GM12892 (cell line): Measurements from ENCODE around the gene CAMK2D.

Experiments
- DNase-seq: peaks from one replicate; pipeline ENCODE4 v3.0.0; 2011; ENCODE audit not compliant: insufficient read length
- FAIRE-seq: peaks from 2 replicates; lab custom pipeline; 2011; peaks lifted over from hg19 to GRCh38; lab: Jason Lieb, UNC
- POLR2A ChIP-seq: IDR thresholded peaks from 2 replicates; pipeline ENCODE4 v1.6.1; 2011; ENCODE audit warnings: low read depth, low read length, control low read depth
- POLR2AphosphoS5 ChIP-seq: IDR thresholded peaks from 2 replicates; pipeline ENCODE4 v1.6.1; 2011; ENCODE audit warnings: low read depth, low read length, control low read depth
- TAF1 ChIP-seq: IDR thresholded peaks from 2 replicates; pipeline ENCODE4 v1.6.1; 2011; ENCODE audit warnings: low read depth, mild to moderate bottlenecking, control low read depth, low read length, borderline replicate concordance

CAMK2D gene

DNA sequence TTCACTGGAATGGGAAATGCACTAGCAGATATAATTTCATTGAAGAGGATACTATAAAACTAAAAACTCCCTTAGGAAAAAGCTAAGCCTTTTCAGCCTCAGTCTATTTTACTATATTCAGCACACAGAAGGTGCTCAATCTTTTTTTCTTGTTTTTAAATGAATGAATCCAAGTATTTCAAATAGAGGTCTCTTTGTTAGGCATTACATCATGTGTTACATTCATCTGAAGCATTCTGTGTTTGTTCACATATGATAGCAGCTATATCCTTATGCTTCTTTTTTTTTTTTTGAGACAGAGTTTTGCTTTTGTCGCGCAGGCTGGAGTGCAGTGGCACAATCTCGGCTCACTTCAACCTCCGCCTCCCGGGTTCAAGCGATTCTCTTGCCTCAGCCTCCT lies 278.4 kb downstream of the CAMK2D start:
- DNase-seq, result no peak
- no peak for FAIRE-seq
- TF ChIP-seq POLR2A (no peak), TAF1 (no peak), POLR2AphosphoS5 (no peak)

GRCh38 chr4:113482325-113482724 lies 279.2 kb downstream of the CAMK2D start:
- TF ChIP-seq POLR2AphosphoS5 (no peak), POLR2A (no peak), TAF1 (no peak)
- FAIRE-seq, result no peak
- DNase-seq, result no peak

DNA sequence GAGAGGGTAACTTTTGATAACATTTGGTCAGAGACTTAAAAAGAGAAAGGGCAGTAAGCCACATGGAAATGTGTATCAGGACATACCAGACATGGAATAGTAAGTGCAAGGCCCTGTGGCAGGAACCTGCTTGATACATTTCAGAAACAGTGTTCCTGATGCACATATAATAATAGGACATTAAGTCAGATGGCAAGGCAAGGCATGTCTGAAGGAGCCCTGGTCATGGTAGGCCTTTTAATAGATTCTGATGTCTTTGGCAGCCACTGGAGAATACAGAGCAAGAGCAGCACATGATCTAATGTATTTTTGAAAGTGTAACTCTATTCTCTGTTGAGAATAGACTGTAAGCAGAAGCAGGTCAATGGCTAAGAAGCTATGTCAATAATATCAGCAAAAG lies 279.7 kb downstream of the CAMK2D start:
- TF ChIP-seq POLR2AphosphoS5 (no peak), TAF1 (no peak), POLR2A (no peak)
- DNase-seq, result no peak
- FAIRE-seq, result no peak

DNA sequence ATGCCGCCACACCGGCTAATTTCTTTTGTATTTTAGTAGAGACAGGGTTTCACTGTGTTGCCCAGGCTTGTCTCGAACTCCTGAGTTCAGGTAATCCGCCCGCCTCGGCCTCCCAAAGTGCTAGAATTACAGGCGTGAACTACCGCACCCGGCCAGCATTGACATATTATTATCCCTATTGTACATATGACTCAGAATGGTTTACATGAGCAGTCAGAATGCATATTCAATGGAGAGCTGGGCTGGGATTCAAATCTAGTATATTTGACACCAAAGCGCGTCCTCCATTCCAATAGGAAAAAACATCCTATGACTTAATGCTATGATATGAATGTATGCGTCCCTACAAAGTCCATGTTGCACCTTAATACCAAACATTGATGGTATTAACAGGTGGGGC lies 281.4 kb downstream of the CAMK2D start:
- no peak for TF ChIP-seq POLR2A
- no peak for TF ChIP-seq POLR2AphosphoS5
- TF ChIP-seq TAF1, result no peak
- no peak for FAIRE-seq
- DNase-seq, result no peak

DNA sequence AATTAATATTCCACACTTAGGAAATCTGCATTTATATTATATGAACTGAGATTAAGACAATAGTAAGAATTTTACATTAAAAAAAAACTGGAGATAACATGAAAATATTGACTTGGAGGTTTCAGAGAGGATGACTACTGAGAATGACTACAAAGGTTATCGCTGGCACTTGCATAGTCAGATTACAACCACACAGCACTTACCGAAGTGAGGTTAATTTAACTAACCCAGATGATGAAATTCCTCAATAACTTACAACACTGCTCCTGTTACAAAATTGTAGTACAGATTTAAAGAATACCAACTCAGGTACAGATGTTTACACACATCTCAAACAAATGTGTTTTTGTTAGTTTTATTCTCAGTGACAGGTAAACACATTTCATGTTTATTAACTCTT lies 283.5 kb downstream of the CAMK2D start:
- TF ChIP-seq POLR2AphosphoS5 (no peak), TAF1 (no peak), POLR2A (no peak)
- FAIRE-seq (no peak), DNase-seq (no peak)

GRCh38 chr4:113476800-113477199 lies 284.7 kb downstream of the CAMK2D start:
- no peak for FAIRE-seq
- TF ChIP-seq TAF1, result no peak
- TF ChIP-seq POLR2AphosphoS5, result no peak
- TF ChIP-seq POLR2A, result no peak
- DNase-seq, result no peak

- DNase-seq, result no peak
- TF ChIP-seq TAF1 (no peak), POLR2A (no peak), POLR2AphosphoS5 (no peak)
- no peak for FAIRE-seq
These were observed 287.5 kb downstream of the CAMK2D start for GRCh38 chr4:113474017-113474416.

- TF ChIP-seq POLR2A (no peak), POLR2AphosphoS5 (no peak)
- FAIRE-seq (no peak), DNase-seq (no peak)
These were observed 288.7 kb downstream of the CAMK2D start for GRCh38 chr4:113472864-113473263.

DNA sequence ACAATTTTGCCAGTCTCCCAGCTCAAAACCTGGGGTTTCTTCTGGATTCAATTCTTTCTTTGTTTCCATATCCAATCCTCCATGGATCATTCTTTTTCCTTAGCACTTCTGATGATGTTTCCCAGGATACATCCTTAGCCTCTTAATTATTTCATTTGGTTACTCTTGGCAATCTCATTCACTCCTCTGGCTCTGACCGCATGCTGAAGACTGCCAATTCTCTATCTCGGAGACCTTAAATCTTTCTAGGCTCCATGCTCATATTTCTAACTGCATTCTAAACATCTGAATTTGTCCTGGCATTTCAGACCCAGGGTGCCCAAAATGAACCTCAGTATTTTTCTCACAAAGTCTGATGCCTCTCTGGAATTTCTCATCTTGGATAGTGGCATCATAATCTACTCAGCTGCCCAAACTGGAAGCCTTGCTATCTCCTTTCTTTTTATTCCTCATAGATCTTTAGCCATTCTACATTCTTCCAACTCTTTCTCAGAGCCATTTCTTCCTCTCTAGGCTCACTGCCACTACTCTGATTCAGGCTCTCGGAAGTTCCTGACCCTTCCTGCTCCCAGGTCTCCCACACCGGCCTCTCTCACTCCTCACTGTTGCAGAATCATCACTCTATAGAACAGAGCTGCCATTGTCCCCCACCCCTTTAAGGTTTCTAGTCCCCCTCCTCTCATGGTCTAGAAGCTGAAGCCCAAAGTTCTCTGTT lies 290.2 kb downstream of the CAMK2D start:
- DNase-seq (no peak), FAIRE-seq (no peak)
- no peak for TF ChIP-seq TAF1
- TF ChIP-seq POLR2AphosphoS5, result no peak
- TF ChIP-seq POLR2A, result no peak

- no peak for FAIRE-seq
- TF ChIP-seq TAF1, result no peak
These were observed 291.6 kb downstream of the CAMK2D start for GRCh38 chr4:113469926-113470325.

GRCh38 chr4:113469023-113469390 lies 292.5 kb downstream of the CAMK2D start:
- TF ChIP-seq POLR2A, result no peak
- TF ChIP-seq POLR2AphosphoS5, result no peak
- no peak for FAIRE-seq

More at GRCh38 chr4:113469926-113470325, 291.6 kb downstream of the CAMK2D start:
- no peak for DNase-seq

GRCh38 chr4:113468165-113469022 lies 293.1 kb downstream of the CAMK2D start:
- no peak for FAIRE-seq
- no peak for DNase-seq

More at GRCh38 chr4:113469023-113469390, 292.5 kb downstream of the CAMK2D start:
- no peak for DNase-seq

More at GRCh38 chr4:113468165-113469022, 293.1 kb downstream of the CAMK2D start:
- no peak for TF ChIP-seq POLR2AphosphoS5
- no peak for TF ChIP-seq POLR2A
- TF ChIP-seq TAF1, result no peak
